ENCODE measurements around the gene TBK1.

The TBK1 gene

GRCh38 chr12:64550755-64551154 lies 98.8 kb downstream of the TBK1 start:
- DNase-seq: no peak

- no peak for DNase-seq
These were observed 99.8 kb downstream of the TBK1 start for GRCh38 chr12:64551676-64552075.

All from activated T-cell treated with anti-CD3 and anti-CD28 coated beads, Interleukin-2, amount 50 U/mL, for 48 hours (primary cell).